NCI-H2107 (cell line): ENCODE data around the gene USP17L18.
"Not testable (repeated sequence)": the region's sequence is repeated elsewhere in the genome, so short reads cannot be mapped to it uniquely, and the experiment has no call there.

ENCODE experiments used
- DNase-seq: peaks from one replicate; lab custom pipeline; 2025; lab: John Stamatoyannopoulos, UW

The USP17L18 gene, protein sequence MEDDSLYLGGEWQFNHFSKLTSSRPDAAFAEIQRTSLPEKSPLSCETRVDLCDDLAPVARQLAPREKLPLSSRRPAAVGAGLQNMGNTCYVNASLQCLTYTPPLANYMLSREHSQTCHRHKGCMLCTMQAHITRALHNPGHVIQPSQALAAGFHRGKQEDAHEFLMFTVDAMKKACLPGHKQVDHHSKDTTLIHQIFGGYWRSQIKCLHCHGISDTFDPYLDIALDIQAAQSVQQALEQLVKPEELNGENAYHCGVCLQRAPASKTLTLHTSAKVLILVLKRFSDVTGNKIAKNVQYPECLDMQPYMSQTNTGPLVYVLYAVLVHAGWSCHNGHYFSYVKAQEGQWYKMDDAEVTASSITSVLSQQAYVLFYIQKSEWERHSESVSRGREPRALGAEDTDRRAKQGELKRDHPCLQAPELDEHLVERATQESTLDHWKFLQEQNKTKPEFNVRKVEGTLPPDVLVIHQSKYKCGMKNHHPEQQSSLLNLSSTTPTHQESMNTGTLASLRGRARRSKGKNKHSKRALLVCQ

DNA sequence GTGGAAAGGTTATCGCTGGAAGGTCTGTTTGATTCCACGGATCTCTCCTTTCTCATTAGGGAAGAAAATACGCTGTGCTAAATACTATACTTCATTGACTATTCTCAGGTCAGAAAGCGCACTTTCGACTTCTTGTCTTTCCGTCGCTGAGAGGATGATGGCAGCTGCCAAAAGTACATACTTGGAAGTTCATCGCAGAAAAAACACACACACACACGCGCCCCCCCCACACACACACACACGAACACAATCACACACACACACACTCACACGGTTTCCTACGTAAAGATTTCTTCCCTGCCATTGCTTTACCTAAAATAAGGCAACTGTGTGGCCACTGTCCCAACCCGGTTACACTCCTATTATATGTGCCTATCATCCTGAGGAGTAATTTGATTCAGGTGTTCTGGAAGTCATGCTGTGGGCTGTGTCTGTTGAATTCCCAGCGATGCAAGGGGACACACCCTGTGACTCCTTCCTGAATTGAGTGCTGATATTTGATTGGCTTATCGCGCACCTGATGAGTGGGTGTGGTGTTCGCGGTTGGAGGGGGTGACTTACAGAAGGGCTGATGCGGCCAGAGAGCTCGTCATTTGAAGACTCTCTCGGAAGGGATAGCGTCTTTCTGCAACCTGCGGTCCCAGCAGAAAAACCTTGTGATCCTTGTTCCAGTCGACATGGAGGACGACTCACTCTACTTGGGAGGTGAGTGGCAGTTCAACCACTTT, at the start of gene USP17L18:
TSS of gene USP17L18 (plus strand) at position 678 of the 728 bp plus-strand sequence. CDS start at position 678, 0 bp downstream.
- not testable (repeated sequence) for DNase-seq

DNA sequence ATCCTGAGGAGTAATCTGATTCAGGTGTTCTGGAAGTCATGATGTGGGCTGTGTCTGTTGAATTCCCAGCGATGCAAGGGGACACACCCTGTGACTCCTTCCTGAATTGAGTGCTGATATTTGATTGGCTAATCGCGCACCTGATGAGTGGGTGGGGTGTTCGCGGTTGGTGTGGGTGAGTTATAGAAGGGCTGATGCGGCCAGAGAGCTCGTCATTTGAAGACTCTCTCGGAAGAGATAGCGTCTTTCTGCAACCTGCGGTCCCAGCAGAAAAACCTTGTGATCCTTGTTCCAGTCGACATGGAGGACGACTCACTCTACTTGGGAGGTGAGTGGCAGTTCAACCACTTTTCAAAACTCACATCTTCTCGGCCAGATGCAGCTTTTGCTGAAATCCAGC, 38.1 kb upstream of the USP17L18 start, which contains the start of gene USP17L10:
TSS of gene USP17L10 (plus strand) at position 301 of the 400 bp plus-strand sequence. CDS start at position 301, 0 bp downstream.
- not testable (repeated sequence) for DNase-seq

- DNase-seq = not testable (repeated sequence)
Measured at GRCh38 chr4:9214701-9215100, 33.7 kb upstream of the USP17L18 start.

DNA sequence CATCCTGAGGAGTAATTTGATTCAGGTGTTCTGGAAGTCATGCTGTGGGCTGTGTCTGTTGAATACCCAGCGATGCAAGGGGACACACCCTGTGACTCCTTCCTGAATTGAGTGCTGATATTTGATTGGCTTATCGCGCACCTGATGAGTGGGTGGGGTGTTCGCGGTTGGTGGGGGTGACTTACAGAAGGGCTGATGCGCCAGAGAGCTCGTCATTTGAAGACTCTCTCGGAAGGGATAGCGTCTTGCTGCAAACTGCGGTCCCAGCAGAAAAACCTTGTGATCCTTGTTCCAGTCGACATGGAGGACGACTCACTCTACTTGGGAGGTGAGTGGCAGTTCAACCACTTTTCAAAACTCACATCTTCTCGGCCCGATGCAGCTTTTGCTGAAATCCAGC, 33.3 kb upstream of the USP17L18 start, which contains the start of gene USP17L11:
TSS of gene USP17L11 (plus strand) at position 301 of the 400 bp plus-strand sequence. CDS start at position 301, 0 bp downstream.
- not testable (repeated sequence) for DNase-seq

DNA sequence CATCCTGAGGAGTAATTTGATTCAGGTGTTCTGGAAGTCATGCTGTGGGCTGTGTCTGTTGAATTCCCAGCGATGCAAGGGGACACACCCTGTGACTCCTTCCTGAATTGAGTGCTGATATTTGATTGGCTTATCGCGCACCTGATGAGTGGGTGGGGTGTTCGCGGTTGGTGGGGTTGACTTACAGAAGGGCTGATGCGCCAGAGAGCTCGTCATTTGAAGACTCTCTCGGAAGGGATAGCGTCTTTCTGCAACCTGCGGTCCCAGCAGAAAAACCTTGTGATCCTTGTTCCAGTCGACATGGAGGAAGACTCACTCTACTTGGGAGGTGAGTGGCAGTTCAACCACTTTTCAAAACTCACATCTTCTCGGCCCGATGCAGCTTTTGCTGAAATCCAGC, 28.6 kb upstream of the USP17L18 start, which contains the start of gene USP17L12:
TSS of gene USP17L12 (plus strand) at position 301 of the 400 bp plus-strand sequence. CDS start at position 301, 0 bp downstream.
- not testable (repeated sequence) for DNase-seq

DNA sequence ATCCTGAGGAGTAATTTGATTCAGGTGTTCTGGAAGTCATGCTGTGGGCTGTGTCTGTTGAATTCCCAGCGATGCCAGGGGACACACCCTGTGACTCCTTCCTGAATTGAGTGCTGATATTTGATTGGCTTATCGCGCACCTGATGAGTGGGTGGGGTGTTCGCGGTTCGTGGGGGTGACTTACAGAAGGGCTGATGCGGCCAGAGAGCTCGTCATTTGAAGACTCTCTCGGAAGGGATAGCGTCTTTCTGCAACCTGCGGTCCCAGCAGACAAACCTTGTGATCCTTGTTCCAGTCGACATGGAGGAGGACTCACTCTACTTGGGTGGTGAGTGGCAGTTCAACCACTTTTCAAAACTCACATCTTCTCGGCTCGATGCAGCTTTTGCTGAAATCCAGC, 23.8 kb upstream of the USP17L18 start, which contains the start of gene USP17L13:
TSS of gene USP17L13 (plus strand) at position 301 of the 400 bp plus-strand sequence. CDS start at position 301, 0 bp downstream.
- DNase-seq = not testable (repeated sequence)

- DNase-seq = not testable (repeated sequence)
Measured at GRCh38 chr4:9230249-9230648, 18.2 kb upstream of the USP17L18 start.

GRCh38 chr4:9234085-9234484, 14.3 kb upstream of the USP17L18 start, which contains the start of gene USP17L15:
Gene USP17L15 (plus strand): TSS chr4:9234385. CDS start chr4:9234385, 0 bp downstream.
- DNase-seq = not testable (repeated sequence)

DNA sequence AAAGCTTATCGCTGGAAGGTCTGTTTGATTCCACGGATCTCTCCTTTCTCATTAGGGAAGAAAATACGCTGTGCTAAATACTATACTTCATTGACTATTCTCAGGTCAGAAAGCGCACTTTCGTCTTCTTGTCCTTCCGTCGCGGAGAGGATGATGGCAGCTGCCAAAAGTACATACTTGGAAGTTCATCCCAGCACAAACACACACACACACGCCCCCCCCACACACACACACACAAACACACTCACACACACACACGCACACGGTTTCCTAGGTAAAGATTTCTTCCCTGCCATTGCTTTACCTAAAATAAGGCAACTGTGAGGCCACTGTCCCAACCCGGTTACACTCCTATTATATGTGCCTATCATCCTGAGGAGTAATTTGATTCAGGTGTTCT, 10.0 kb upstream of the USP17L18 start:
- not testable (repeated sequence) for DNase-seq

GRCh38 chr4:9243579-9243978, 4.9 kb upstream of the USP17L18 start, which contains the start of gene USP17L17:
Gene USP17L17 (plus strand): TSS chr4:9243879. CDS start chr4:9243879, 0 bp downstream.
- DNase-seq = not testable (repeated sequence)

- not testable (repeated sequence) for DNase-seq
Measured at GRCh38 chr4:9253078-9253477, 4.6 kb downstream of the USP17L18 start, which contains the start of gene USP17L19. Gene USP17L19 (plus strand): TSS chr4:9253378. CDS start chr4:9253378, 0 bp downstream.

DNA sequence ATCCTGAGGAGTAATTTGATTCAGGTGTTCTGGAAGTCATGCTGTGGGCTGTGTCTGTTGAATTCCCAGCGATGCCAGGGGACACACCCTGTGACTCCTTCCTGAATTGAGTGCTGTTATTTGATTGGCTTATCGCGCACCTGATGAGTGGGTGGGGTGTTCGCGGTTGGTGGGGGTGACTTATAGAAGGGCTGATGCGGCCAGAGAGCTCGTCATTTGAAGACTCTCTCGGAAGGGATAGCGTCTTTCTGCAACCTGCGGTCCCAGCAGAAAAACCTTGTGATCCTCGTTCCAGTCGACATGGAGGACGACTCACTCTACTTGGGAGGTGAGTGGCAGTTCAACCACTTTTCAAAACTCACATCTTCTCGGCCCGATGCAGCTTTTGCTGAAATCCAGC, 9.4 kb downstream of the USP17L18 start, which contains the start of gene USP17L20:
TSS of gene USP17L20 (plus strand) at position 301 of the 400 bp plus-strand sequence. CDS start at position 301, 0 bp downstream.
- DNase-seq = not testable (repeated sequence)

GRCh38 chr4:9262572-9262971, 14.1 kb downstream of the USP17L18 start, which contains the start of gene USP17L21:
Gene USP17L21 (plus strand): TSS chr4:9262872. CDS start chr4:9262872, 0 bp downstream.
- not testable (repeated sequence) for DNase-seq

- DNase-seq = not testable (repeated sequence)
Measured at GRCh38 chr4:9267319-9267718, 18.9 kb downstream of the USP17L18 start, which contains the start of gene USP17L22. Gene USP17L22 (plus strand): TSS chr4:9267619. CDS start chr4:9267619, 0 bp downstream.

DNA sequence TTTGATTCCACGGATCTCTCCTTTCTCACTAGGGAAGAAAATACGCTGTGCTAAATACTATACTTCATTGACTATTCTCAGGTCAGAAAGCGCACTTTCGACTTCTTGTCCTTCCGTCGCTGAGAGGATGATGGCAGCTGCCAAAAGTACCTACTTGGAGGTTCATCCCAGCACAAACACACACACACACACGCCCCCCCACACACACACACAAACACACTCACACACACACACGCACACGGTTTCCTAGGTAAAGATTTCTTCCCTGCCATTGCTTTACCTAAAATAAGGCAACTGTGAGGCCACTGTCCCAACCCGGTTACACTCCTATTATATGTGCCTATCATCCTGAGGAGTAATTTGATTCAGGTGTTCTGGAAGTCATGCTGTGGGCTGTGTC, 23.3 kb downstream of the USP17L18 start:
- DNase-seq = not testable (repeated sequence)
